ENCODE measurements around the gene ACSF2.
A peak's percentile ranks its signal among the peaks of the same experiment; 100 is the strongest.
"Not testable (repeated sequence)": the region's sequence is repeated elsewhere in the genome, so short reads cannot be mapped to it uniquely, and the experiment has no call there.

The ACSF2 gene

DNA sequence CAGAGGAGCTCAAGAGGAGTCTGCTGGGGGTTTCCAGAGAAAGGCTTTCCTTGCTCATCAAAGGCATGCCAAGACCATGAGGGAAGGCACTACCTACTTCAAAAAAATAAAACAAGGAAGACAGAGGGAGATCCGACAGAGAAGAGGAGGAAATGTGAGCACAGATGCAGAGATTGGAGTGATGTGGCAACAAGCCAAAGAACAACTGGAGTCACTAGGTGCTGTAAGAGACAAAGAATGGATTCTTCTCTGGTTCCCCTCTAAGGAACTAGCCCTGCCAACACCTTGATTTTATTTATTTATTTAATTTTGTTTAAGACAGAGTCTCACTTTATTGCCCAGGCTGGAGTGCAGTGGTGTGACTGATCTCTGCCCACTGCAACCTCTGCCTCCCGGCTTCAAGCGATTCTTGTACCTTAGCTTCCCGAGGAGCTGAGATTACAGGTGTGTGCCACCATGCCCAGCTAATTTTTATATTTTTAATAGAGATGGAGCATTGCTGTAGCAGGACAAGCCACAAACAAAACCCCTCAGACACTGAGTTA is 13.8 kb upstream of the ACSF2 start:
- no peak overlapping the region for H3K9ac ChIP-seq (ENCODE audit: low read length in 2 of 2)
- H3K4me1 ChIP-seq (ENCODE audit: control insufficient read depth, insufficient read depth, low read length): no peaks in the 10 kb centered on the region
- no peaks in the 10 kb centered on the region for H3K9me3 ChIP-seq (ENCODE audit: control insufficient read depth in 2 of 2, low read length in 2 of 2)
- no peak overlapping the region for H3K4me3 ChIP-seq (ENCODE audit: low read length in 2 of 2)
- H3K27me3 ChIP-seq (ENCODE audit: control insufficient read depth in 1 of 2, insufficient read depth in 2 of 2, low read length in 2 of 2): no peaks in the 10 kb centered on the region
- no peak overlapping the region for H3K27ac ChIP-seq (ENCODE audit: low read length)
- H3K36me3 ChIP-seq (ENCODE audit: control insufficient read depth in 2 of 2, insufficient read depth in 2 of 2, low read length in 2 of 2): no peaks in the 10 kb centered on the region

GRCh38 chr17:50414808-50415207 is 11.2 kb upstream of the ACSF2 start:
- H3K4me1 ChIP-seq (ENCODE audit: control insufficient read depth, insufficient read depth, low read length): no peaks in the 10 kb centered on the region
- no peaks in the 10 kb centered on the region for H3K27me3 ChIP-seq (ENCODE audit: control insufficient read depth in 1 of 2, insufficient read depth in 2 of 2, low read length in 2 of 2)
- H3K4me3 ChIP-seq (ENCODE audit: low read length in 2 of 2): no peak overlapping the region
- H3K9me3 ChIP-seq (ENCODE audit: control insufficient read depth in 2 of 2, low read length in 2 of 2): no peaks in the 10 kb centered on the region
- H3K9ac ChIP-seq (ENCODE audit: low read length in 2 of 2): no peak overlapping the region
- no peak overlapping the region for H3K27ac ChIP-seq (ENCODE audit: low read length)
- no peaks in the 10 kb centered on the region for H3K36me3 ChIP-seq (ENCODE audit: control insufficient read depth in 2 of 2, insufficient read depth in 2 of 2, low read length in 2 of 2)

DNA sequence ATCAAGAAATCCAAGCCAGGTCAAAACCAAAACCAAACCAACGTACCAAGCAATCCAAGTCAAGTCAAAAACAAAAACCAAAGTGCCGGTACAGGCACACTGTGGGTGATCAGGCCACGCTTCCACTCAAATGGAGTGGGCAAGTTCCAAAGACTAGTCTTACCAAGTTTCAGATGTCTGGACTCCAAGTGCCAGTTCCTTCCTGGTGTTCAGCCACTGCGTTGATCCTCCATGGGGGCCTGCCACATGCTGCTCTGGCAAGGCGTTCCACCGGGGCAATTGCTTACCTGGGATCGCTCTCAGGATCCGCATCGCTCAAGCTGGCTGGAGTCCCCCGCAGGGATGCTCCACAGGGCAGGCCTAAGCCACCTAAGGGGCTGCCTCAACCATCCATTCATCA is 6.4 kb upstream of the ACSF2 start:
- not testable (repeated sequence) for H3K9ac ChIP-seq (ENCODE audit: low read length in 2 of 2); H3K4me3 ChIP-seq (ENCODE audit: low read length in 2 of 2); H3K27ac ChIP-seq (ENCODE audit: low read length); H3K27me3 ChIP-seq (ENCODE audit: control insufficient read depth in 1 of 2, insufficient read depth in 2 of 2, low read length in 2 of 2); H3K4me1 ChIP-seq (ENCODE audit: control insufficient read depth, insufficient read depth, low read length); H3K9me3 ChIP-seq (ENCODE audit: control insufficient read depth in 2 of 2, low read length in 2 of 2); H3K36me3 ChIP-seq (ENCODE audit: control insufficient read depth in 2 of 2, insufficient read depth in 2 of 2, low read length in 2 of 2)

DNA sequence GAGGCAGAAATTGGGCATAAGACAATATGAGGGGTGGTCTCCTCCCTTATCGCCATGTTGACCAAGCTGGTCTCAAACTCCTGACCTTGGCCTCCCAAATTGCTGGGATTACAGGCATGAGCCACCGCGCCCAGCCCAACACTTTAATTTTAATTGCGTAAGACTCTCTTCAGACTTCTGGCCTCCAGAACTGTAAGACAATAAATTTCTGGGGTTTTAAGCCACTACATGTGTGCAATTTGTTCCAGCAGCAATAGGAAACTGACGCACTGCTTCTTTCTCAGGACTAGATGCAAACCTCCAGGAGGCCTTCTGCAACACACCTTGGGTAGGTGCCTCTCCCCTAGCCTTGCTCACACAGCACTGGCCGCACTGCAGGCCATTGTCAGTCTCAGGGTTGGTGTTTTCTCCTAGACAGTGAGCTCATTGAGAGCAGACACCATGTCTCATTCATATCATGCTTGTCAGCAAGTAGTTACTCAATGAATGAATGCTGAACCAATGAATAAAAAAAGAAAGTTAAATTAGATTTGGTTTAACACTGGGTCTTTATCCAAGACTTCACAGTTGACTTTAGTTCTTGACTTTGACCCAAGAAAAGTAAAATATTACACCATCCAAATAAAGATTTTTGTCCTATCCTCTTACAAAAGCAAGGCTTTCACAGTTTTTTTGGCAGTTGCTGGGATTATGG is 5.5 kb upstream of the ACSF2 start:
- Histone ChIP-seq H3K36me3 (ENCODE audit: control insufficient read depth in 2 of 2, insufficient read depth in 2 of 2, low read length in 2 of 2) (no peaks in the 10 kb centered on the region), H3K27me3 (ENCODE audit: control insufficient read depth in 1 of 2, insufficient read depth in 2 of 2, low read length in 2 of 2) (no peaks in the 10 kb centered on the region), H3K27ac (ENCODE audit: low read length) (no peak overlapping the region), H3K9me3 (ENCODE audit: control insufficient read depth in 2 of 2, low read length in 2 of 2) (no peaks in the 10 kb centered on the region), H3K4me1 (ENCODE audit: control insufficient read depth, insufficient read depth, low read length) (peaks cover 5% of the 10 kb centered on the region), H3K4me3 (ENCODE audit: low read length in 2 of 2) (no peak overlapping the region), H3K9ac (ENCODE audit: low read length in 2 of 2) (no peak overlapping the region)

DNA sequence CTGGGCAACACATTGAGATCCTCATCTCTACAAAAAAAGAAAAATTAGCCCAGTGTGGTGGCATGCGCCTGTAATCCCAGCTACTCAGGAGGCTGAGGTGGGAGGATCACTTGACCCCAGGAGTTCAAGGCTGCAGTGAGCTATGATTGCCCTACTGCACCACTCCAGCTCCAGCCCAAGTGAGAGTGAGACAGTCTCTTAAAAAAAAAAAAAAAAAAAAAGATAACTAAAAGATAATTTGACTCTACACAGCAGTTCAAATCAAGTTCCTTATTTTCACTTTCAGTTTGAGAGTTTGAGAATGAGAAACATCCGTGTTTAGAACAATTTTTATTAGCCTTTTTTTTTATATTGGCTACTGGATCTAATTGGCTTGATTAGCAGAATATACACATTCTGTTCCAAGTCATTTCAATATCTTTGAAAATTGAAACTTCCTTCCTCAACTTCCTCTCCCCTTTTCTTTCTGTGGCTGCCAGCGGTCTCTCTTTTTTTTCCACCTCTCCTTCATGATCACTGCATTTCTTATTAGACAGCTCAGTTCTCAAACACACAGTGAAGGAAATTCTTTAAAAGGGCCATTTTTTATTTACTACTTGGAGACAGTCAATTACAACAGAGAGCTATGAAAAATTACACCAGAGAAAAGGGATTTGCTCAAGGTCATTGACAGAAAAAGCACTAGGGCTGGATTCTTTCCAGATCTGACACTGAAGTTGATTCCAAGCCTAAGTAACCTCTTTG is 4.5 kb upstream of the ACSF2 start:
- H3K9ac ChIP-seq (ENCODE audit: low read length in 2 of 2): no peak overlapping the region
- H3K4me3 ChIP-seq (ENCODE audit: low read length in 2 of 2): peak overlapping the region in 1 of 2 donors; percentile 25
- no peak overlapping the region for H3K27ac ChIP-seq (ENCODE audit: low read length)
- no peaks in the 10 kb centered on the region for H3K36me3 ChIP-seq (ENCODE audit: control insufficient read depth in 2 of 2, insufficient read depth in 2 of 2, low read length in 2 of 2)
- no peaks in the 10 kb centered on the region for H3K27me3 ChIP-seq (ENCODE audit: control insufficient read depth in 1 of 2, insufficient read depth in 2 of 2, low read length in 2 of 2)
- H3K9me3 ChIP-seq (ENCODE audit: control insufficient read depth in 2 of 2, low read length in 2 of 2): no peaks in the 10 kb centered on the region
- H3K4me1 ChIP-seq (ENCODE audit: control insufficient read depth, insufficient read depth, low read length): peaks cover 9% of the 10 kb centered on the region

DNA sequence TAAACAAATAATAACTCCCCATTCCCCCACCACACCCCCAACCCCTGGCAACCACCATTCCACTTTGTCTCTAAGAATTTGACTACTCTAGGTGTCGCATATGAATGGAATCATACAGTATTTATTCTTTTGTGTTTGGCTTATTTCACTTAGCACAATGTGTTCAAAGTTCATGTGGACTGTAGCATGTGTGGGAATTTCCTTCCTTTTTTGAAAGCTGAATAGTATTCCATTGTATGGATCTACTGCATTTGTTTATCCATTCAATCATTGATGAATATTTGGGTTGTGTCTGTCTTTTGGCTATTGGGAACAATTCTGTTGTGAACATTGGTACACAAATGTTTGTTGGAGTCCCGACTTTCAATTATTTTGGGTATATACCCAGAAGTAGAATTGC is 3.3 kb upstream of the ACSF2 start:
- Histone ChIP-seq H3K27ac (ENCODE audit: low read length) (no peak overlapping the region), H3K36me3 (ENCODE audit: control insufficient read depth in 2 of 2, insufficient read depth in 2 of 2, low read length in 2 of 2) (no peaks in the 10 kb centered on the region), H3K27me3 (ENCODE audit: control insufficient read depth in 1 of 2, insufficient read depth in 2 of 2, low read length in 2 of 2) (no peaks in the 10 kb centered on the region), H3K4me1 (ENCODE audit: control insufficient read depth, insufficient read depth, low read length) (peaks cover 22% of the 10 kb centered on the region), H3K4me3 (ENCODE audit: low read length in 2 of 2) (no peak overlapping the region), H3K9ac (ENCODE audit: low read length in 2 of 2) (no peak overlapping the region), H3K9me3 (ENCODE audit: control insufficient read depth in 2 of 2, low read length in 2 of 2) (no peaks in the 10 kb centered on the region)

DNA sequence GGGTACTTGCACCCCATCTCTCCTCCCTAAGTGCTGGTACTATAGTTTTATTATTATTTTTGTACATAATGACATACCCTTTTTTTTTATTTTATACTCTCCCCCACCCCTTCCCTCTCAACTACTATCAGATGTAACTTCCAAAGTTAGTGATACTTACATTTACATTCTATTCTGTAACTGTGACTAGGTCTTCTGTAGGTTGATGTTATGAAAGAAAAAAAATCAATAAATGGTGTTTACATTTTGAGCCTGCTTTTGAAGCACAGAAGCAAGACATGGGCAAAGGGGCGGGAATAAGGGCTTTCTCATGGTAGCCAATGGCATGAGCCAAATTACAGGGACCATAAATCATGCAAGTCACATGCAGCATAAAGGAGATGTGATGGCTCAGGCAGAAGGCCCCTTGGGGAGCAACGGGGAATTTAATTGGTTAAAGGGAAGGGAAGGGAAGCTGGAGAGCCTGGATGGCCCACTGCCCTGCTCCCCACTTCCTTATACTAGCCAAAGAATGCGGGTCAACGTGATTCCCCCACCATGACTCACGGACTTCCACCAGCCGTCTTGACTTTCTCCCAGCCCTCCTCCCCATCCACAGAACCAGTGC is 2.4 kb upstream of the ACSF2 start:
- peaks cover 24% of the 10 kb centered on the region for H3K4me1 ChIP-seq (ENCODE audit: control insufficient read depth, insufficient read depth, low read length)
- no peaks in the 10 kb centered on the region for H3K27me3 ChIP-seq (ENCODE audit: control insufficient read depth in 1 of 2, insufficient read depth in 2 of 2, low read length in 2 of 2)
- no peak overlapping the region for H3K4me3 ChIP-seq (ENCODE audit: low read length in 2 of 2)
- H3K36me3 ChIP-seq (ENCODE audit: control insufficient read depth in 2 of 2, insufficient read depth in 2 of 2, low read length in 2 of 2): no peaks in the 10 kb centered on the region
- no peak overlapping the region for H3K27ac ChIP-seq (ENCODE audit: low read length)
- no peaks in the 10 kb centered on the region for H3K9me3 ChIP-seq (ENCODE audit: control insufficient read depth in 2 of 2, low read length in 2 of 2)
- H3K9ac ChIP-seq (ENCODE audit: low read length in 2 of 2): no peak overlapping the region

- Histone ChIP-seq H3K9me3 (ENCODE audit: control insufficient read depth in 2 of 2, low read length in 2 of 2) (no peaks in the 10 kb centered on the region), H3K4me1 (ENCODE audit: control insufficient read depth, insufficient read depth, low read length) (peaks cover 24% of the 10 kb centered on the region), H3K4me3 (ENCODE audit: low read length in 2 of 2) (no peak overlapping the region), H3K9ac (ENCODE audit: low read length in 2 of 2) (no peak overlapping the region), H3K27ac (ENCODE audit: low read length) (no peak overlapping the region), H3K27me3 (ENCODE audit: control insufficient read depth in 1 of 2, insufficient read depth in 2 of 2, low read length in 2 of 2) (no peaks in the 10 kb centered on the region), H3K36me3 (ENCODE audit: control insufficient read depth in 2 of 2, insufficient read depth in 2 of 2, low read length in 2 of 2) (no peaks in the 10 kb centered on the region)
Measured at GRCh38 chr17:50424246-50424995, 1.6 kb upstream of the ACSF2 start.

DNA sequence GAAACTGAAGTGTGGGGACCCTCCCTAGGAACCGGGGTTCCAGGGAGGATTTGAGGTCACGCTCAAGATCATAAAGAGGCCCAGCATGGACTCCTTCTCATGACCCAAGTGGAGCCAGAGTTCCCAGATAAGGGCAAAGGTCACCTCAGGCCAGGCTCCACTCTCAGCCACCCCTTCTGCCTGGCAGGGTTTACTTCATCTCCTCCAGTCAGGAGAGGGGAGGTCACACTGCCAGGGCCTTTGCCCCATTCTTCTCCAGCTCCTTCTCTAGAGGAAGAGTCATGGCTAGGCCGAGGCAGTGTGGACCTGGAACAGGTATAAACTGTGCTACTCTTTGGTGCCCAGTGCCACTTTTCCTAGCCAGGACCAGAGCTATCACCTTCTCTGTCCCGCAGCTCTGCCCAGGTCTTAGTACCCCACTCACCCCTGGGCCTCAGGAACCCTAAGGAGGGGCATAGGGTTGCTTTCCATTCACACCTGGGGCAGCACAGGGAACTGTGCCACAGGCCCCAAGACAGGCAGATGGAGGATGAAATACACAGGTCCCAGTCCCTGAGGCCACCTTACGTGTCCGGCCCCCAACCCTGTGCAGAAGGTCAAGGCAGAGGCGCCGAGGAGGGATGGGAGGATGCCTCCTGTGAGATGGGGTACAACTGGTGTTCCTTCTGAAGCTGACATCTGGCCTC is 879 bp upstream of the ACSF2 start:
- H3K9ac ChIP-seq (ENCODE audit: low read length in 2 of 2): peak overlapping the region; percentile 61 to 82
- H3K27me3 ChIP-seq (ENCODE audit: control insufficient read depth in 1 of 2, insufficient read depth in 2 of 2, low read length in 2 of 2): no peaks in the 10 kb centered on the region
- peak overlapping the region; percentile 49 for H3K27ac ChIP-seq (ENCODE audit: low read length)
- H3K4me3 ChIP-seq (ENCODE audit: low read length in 2 of 2): peak overlapping the region; percentile 76 to 78
- peaks cover 24% of the 10 kb centered on the region for H3K4me1 ChIP-seq (ENCODE audit: control insufficient read depth, insufficient read depth, low read length)
- H3K9me3 ChIP-seq (ENCODE audit: control insufficient read depth in 2 of 2, low read length in 2 of 2): no peaks in the 10 kb centered on the region
- H3K36me3 ChIP-seq (ENCODE audit: control insufficient read depth in 2 of 2, insufficient read depth in 2 of 2, low read length in 2 of 2): no peaks in the 10 kb centered on the region

- Histone ChIP-seq H3K36me3 (ENCODE audit: control insufficient read depth in 2 of 2, insufficient read depth in 2 of 2, low read length in 2 of 2) (no peaks in the 10 kb centered on the region), H3K9ac (ENCODE audit: low read length in 2 of 2) (peak overlapping the region; percentile 48 to 71), H3K4me1 (ENCODE audit: control insufficient read depth, insufficient read depth, low read length) (peaks cover 24% of the 10 kb centered on the region), H3K27ac (ENCODE audit: low read length) (peak overlapping the region; percentile 62), H3K27me3 (ENCODE audit: control insufficient read depth in 1 of 2, insufficient read depth in 2 of 2, low read length in 2 of 2) (no peaks in the 10 kb centered on the region), H3K4me3 (ENCODE audit: low read length in 2 of 2) (peak overlapping the region; percentile 63 to 78), H3K9me3 (ENCODE audit: control insufficient read depth in 2 of 2, low read length in 2 of 2) (no peaks in the 10 kb centered on the region)
Measured at GRCh38 chr17:50426472-50426782, 409 bp downstream of the ACSF2 start.
